Neuron (in vitro differentiated cells): ENCODE data around the gene ADK.

Experiments
- H2AFZ ChIP-seq: one replicate; pipeline ENCODE4 v1.6.1; 2013; ENCODE audit warnings: low read depth, mild to moderate bottlenecking, inconsistent platforms, low read length, moderate library complexity
- H3K27me3 ChIP-seq: one replicate; pipeline ENCODE4 v1.6.1; 2013; ENCODE audit warnings: low read length; ENCODE audit not compliant: insufficient read depth
- H3K36me3 ChIP-seq: one replicate; pipeline ENCODE4 v1.6.1; 2013; ENCODE audit warnings: low read length; ENCODE audit not compliant: insufficient read depth
- H3K4me1 ChIP-seq: one replicate; pipeline ENCODE4 v1.6.1; 2013; ENCODE audit warnings: low read length; ENCODE audit not compliant: insufficient read depth
- H3K4me3 ChIP-seq: 2 replicates; pipeline ENCODE4 v1.5.1; 2013; ENCODE audit warnings: mild to moderate bottlenecking, low read length, moderate library complexity
- H3K9me3 ChIP-seq: one replicate; pipeline ENCODE4 v1.6.1; 2013; ENCODE audit warnings: low read length

ADK gene

GRCh38 chr10:74307061-74307651 is 156.1 kb downstream of the ADK start:
- Histone ChIP-seq H3K9me3 (no peaks in the 10 kb centered on the region), H3K27me3 (no peaks in the 10 kb centered on the region)

GRCh38 chr10:74310652-74311257 is 159.7 kb downstream of the ADK start:
- no peaks in the 10 kb centered on the region for H3K36me3 ChIP-seq
- no peaks in the 10 kb centered on the region for H3K27me3 ChIP-seq
- H3K4me3 ChIP-seq, result no peak overlapping the region
- H3K4me1 ChIP-seq, result no peaks in the 10 kb centered on the region
- no peak overlapping the region for H2AFZ ChIP-seq
- H3K9me3 ChIP-seq, result no peaks in the 10 kb centered on the region

More at GRCh38 chr10:74307061-74307651, 156.1 kb downstream of the ADK start:
- Histone ChIP-seq H3K4me1 (no peaks in the 10 kb centered on the region), H3K36me3 (no peaks in the 10 kb centered on the region), H2AFZ (no peak overlapping the region), H3K4me3 (no peak overlapping the region)

GRCh38 chr10:74314166-74314565 is 163.1 kb downstream of the ADK start:
- no peak overlapping the region for H3K4me3 ChIP-seq
- H3K27me3 ChIP-seq, result no peaks in the 10 kb centered on the region
- H2AFZ ChIP-seq, result no peak overlapping the region
- H3K4me1 ChIP-seq, result no peaks in the 10 kb centered on the region
- H3K36me3 ChIP-seq, result no peaks in the 10 kb centered on the region
- H3K9me3 ChIP-seq, result peaks cover 3% of the 10 kb centered on the region

- Histone ChIP-seq H3K9me3 (peaks cover 4% of the 10 kb centered on the region), H3K27me3 (no peaks in the 10 kb centered on the region), H3K4me3 (no peak overlapping the region), H3K36me3 (peaks cover 1% of the 10 kb centered on the region), H2AFZ (no peak overlapping the region), H3K4me1 (no peaks in the 10 kb centered on the region)
Observed at GRCh38 chr10:74320026-74320425, 169.0 kb downstream of the ADK start.

- Histone ChIP-seq H3K4me3 (no peak overlapping the region), H2AFZ (no peak overlapping the region), H3K36me3 (peaks cover 1% of the 10 kb centered on the region), H3K9me3 (peaks cover 4% of the 10 kb centered on the region), H3K27me3 (no peaks in the 10 kb centered on the region), H3K4me1 (no peaks in the 10 kb centered on the region)
Observed at GRCh38 chr10:74320717-74321116, 169.7 kb downstream of the ADK start.

- peaks cover 4% of the 10 kb centered on the region for H3K9me3 ChIP-seq
- H3K27me3 ChIP-seq, result no peaks in the 10 kb centered on the region
- no peaks in the 10 kb centered on the region for H3K4me1 ChIP-seq
- H3K4me3 ChIP-seq, result no peak overlapping the region
- peaks cover 1% of the 10 kb centered on the region for H3K36me3 ChIP-seq
- H2AFZ ChIP-seq, result no peak overlapping the region
Observed at GRCh38 chr10:74322141-74322540, 171.1 kb downstream of the ADK start.

- Histone ChIP-seq H3K36me3 (peaks cover 1% of the 10 kb centered on the region), H3K4me3 (no peak overlapping the region), H3K4me1 (no peaks in the 10 kb centered on the region), H3K27me3 (no peaks in the 10 kb centered on the region), H2AFZ (no peak overlapping the region), H3K9me3 (peaks cover 4% of the 10 kb centered on the region)
Observed at GRCh38 chr10:74322565-74322964, 171.5 kb downstream of the ADK start.

GRCh38 chr10:74328388-74328787 is 177.4 kb downstream of the ADK start:
- Histone ChIP-seq H3K27me3 (no peaks in the 10 kb centered on the region), H3K9me3 (peaks cover 4% of the 10 kb centered on the region), H2AFZ (no peak overlapping the region), H3K4me3 (no peak overlapping the region), H3K4me1 (no peaks in the 10 kb centered on the region), H3K36me3 (peaks cover 3% of the 10 kb centered on the region)

GRCh38 chr10:74329873-74330272 is 178.9 kb downstream of the ADK start:
- Histone ChIP-seq H3K9me3 (peaks cover 4% of the 10 kb centered on the region), H2AFZ (no peak overlapping the region), H3K4me3 (no peak overlapping the region), H3K4me1 (no peaks in the 10 kb centered on the region), H3K27me3 (no peaks in the 10 kb centered on the region), H3K36me3 (peaks cover 3% of the 10 kb centered on the region)

GRCh38 chr10:74330646-74331045 is 179.6 kb downstream of the ADK start:
- no peak overlapping the region for H2AFZ ChIP-seq
- H3K4me1 ChIP-seq, result no peaks in the 10 kb centered on the region
- peaks cover 3% of the 10 kb centered on the region for H3K36me3 ChIP-seq
- no peak overlapping the region for H3K4me3 ChIP-seq
- H3K9me3 ChIP-seq, result peaks cover 4% of the 10 kb centered on the region
- no peaks in the 10 kb centered on the region for H3K27me3 ChIP-seq

- no peaks in the 10 kb centered on the region for H3K4me1 ChIP-seq
- no peak overlapping the region for H2AFZ ChIP-seq
- no peak overlapping the region for H3K4me3 ChIP-seq
- peaks cover 4% of the 10 kb centered on the region for H3K9me3 ChIP-seq
- H3K36me3 ChIP-seq, result peaks cover 3% of the 10 kb centered on the region
- no peaks in the 10 kb centered on the region for H3K27me3 ChIP-seq
Observed at GRCh38 chr10:74332398-74332797, 181.4 kb downstream of the ADK start.

- H3K4me1 ChIP-seq, result no peaks in the 10 kb centered on the region
- H2AFZ ChIP-seq, result no peak overlapping the region
- H3K27me3 ChIP-seq, result no peaks in the 10 kb centered on the region
- no peak overlapping the region for H3K4me3 ChIP-seq
- peaks cover 4% of the 10 kb centered on the region for H3K9me3 ChIP-seq
- peaks cover 3% of the 10 kb centered on the region for H3K36me3 ChIP-seq
Observed at GRCh38 chr10:74333174-74333573, 182.2 kb downstream of the ADK start.

GRCh38 chr10:74334221-74334620 is 183.2 kb downstream of the ADK start:
- Histone ChIP-seq H3K9me3 (peaks cover 4% of the 10 kb centered on the region), H2AFZ (no peak overlapping the region), H3K36me3 (peaks cover 3% of the 10 kb centered on the region), H3K4me3 (no peak overlapping the region), H3K4me1 (no peaks in the 10 kb centered on the region), H3K27me3 (no peaks in the 10 kb centered on the region)

- H3K27me3 ChIP-seq, result no peaks in the 10 kb centered on the region
Observed at GRCh38 chr10:74335501-74335900, 184.5 kb downstream of the ADK start.

More at GRCh38 chr10:74335501-74335900, 184.5 kb downstream of the ADK start:
- no peaks in the 10 kb centered on the region for H3K4me1 ChIP-seq
- H3K9me3 ChIP-seq, result peaks cover 2% of the 10 kb centered on the region
- H3K4me3 ChIP-seq, result no peak overlapping the region
- no peak overlapping the region for H2AFZ ChIP-seq
- peaks cover 3% of the 10 kb centered on the region for H3K36me3 ChIP-seq
